Left cardiac atrium (tissue), 4 donors: ENCODE data around the gene RABGEF1. TPM values are rescaled to one million over a fixed set of nuclear protein-coding genes. Genes with fewer than 3 reads are reported as not detected.
"Not testable (repeated sequence)": the region's sequence is repeated elsewhere in the genome, so short reads cannot be mapped to it uniquely, and the experiment has no call there.

ENCODE experiments used
- ATAC-seq, 2 donors: fragments of 200-7000 bp; cut with Tn5 transposase; one replicate each; pipeline ENCODE4 v1.9.1; 2020; ENCODE audit warnings: mild to moderate bottlenecking in 2 of 2, moderate library complexity in 2 of 2
- DNase-seq: peaks from one replicate; pipeline ENCODE4 v3.0.0-alpha.2; 2020
- intact Hi-C, 2 donors: fragments of 100-400 bp; cut with DNase I; formaldehyde crosslinking; loops; one replicate each; pipeline versions ENCODE4 v1.14.1 to v1.15.1; 2022 to 2023
- total RNA-seq, 2 donors: library from RNA; stranded (reverse); fragmentation: NEBNext Ultra II Directional; extraction: Animal tissue kit (Norgen Biotek cat#: 25700); gene quantifications; one replicate each; pipeline ENCODE4 v1.2.1, GENCODE V29; 2021
- donor health status: DM: no; HTN: yes; CAD: no.
- donor health status: DM: no; HTN: yes; CAD: no; lungs with severe emphysema.
- donor health status: DM: yes; HTN: yes; CAD: no.
- donor health status: Dilated cardiomyopathy.

RABGEF1 gene
- total RNA-seq, 2 donors from 2014 or later, result 16.0 to 20.8 TPM

GRCh38 chr7:66731986-66732385, 8.5 kb upstream of the RABGEF1 start:
- DNase-seq (no peak), ATAC-seq (peak; percentile 8 to 23)
- intact Hi-C loops, result no loop called here

GRCh38 chr7:66732439-66732838, 8.1 kb upstream of the RABGEF1 start:
- ATAC-seq (no peak), DNase-seq (no peak)
- intact Hi-C loops, result no loop called here

GRCh38 chr7:66734006-66734405, 6.5 kb upstream of the RABGEF1 start:
- no peak for ATAC-seq
- DNase-seq, result no peak
- intact Hi-C loops, result no loop called here

GRCh38 chr7:66735154-66735553, 5.4 kb upstream of the RABGEF1 start:
- intact Hi-C loops, result no loop called here
- ATAC-seq (no peak), DNase-seq (no peak)

- DNase-seq (no peak), ATAC-seq (no peak)
- intact Hi-C loops, result no loop called here
These were observed 4.7 kb upstream of the RABGEF1 start for GRCh38 chr7:66735850-66736249.

- DNase-seq (no peak), ATAC-seq (no peak)
- intact Hi-C loops, result no loop called here
These were observed 3.6 kb upstream of the RABGEF1 start for GRCh38 chr7:66736892-66737291.

GRCh38 chr7:66737667-66738066, 2.9 kb upstream of the RABGEF1 start:
- DNase-seq (no peak), ATAC-seq (no peak)
- intact Hi-C loops, result no loop called here

- no peak for DNase-seq
- no peak for ATAC-seq
- intact Hi-C loops, result no loop called here
These were observed 1.1 kb upstream of the RABGEF1 start for GRCh38 chr7:66739477-66739876.

GRCh38 chr7:66739953-66740301, 606 bp upstream of the RABGEF1 start:
- DNase-seq (no peak), ATAC-seq (no peak)
- intact Hi-C loops, result no loop called here

- peak; percentile 59 for DNase-seq
These were observed 612 bp downstream of the RABGEF1 start for GRCh38 chr7:66740980-66741709.

GRCh38 chr7:66741710-66742049, 1.1 kb downstream of the RABGEF1 start:
- intact Hi-C loops, result no loop called here
- no peak for DNase-seq
- no peak for ATAC-seq

More at GRCh38 chr7:66740980-66741709, 612 bp downstream of the RABGEF1 start:
- ATAC-seq, result peak; percentile 65 to 74
- intact Hi-C loops, result not testable (repeated sequence)

- ATAC-seq, DNase-seq, intact Hi-C loops: not testable (repeated sequence)
These were observed 1.8 kb downstream of the RABGEF1 start for GRCh38 chr7:66742298-66742697.

- intact Hi-C loops, result no loop called here
- ATAC-seq (no peak), DNase-seq (no peak)
These were observed 3.4 kb downstream of the RABGEF1 start for GRCh38 chr7:66743920-66744319.

- ATAC-seq (no peak), DNase-seq (no peak)
- intact Hi-C loops, result no loop called here
These were observed 6.9 kb downstream of the RABGEF1 start for GRCh38 chr7:66747385-66747784.

- DNase-seq, result no peak
- intact Hi-C loops, result no loop called here
- ATAC-seq, result no peak
These were observed 7.5 kb downstream of the RABGEF1 start for GRCh38 chr7:66747881-66748511.

- ATAC-seq (peak; percentile 82 to 91), DNase-seq (peak; percentile 70)
- intact Hi-C loops, result no loop called here
These were observed 8.3 kb downstream of the RABGEF1 start for GRCh38 chr7:66748791-66749190.

- ATAC-seq, result no peak
- intact Hi-C loops, result no loop called here
- no peak for DNase-seq
These were observed 11.4 kb downstream of the RABGEF1 start for GRCh38 chr7:66751945-66752344.

- intact Hi-C loops, result no loop called here
- DNase-seq, result no peak
- ATAC-seq, result no peak
These were observed 14.0 kb downstream of the RABGEF1 start for GRCh38 chr7:66754541-66754940.

GRCh38 chr7:66755059-66755458, 14.5 kb downstream of the RABGEF1 start:
- intact Hi-C loops, ATAC-seq, DNase-seq: not testable (repeated sequence)

- DNase-seq, intact Hi-C loops, ATAC-seq: not testable (repeated sequence)
These were observed 15.7 kb downstream of the RABGEF1 start for GRCh38 chr7:66756227-66756626.

GRCh38 chr7:66756889-66757288, 16.4 kb downstream of the RABGEF1 start:
- DNase-seq (no peak), ATAC-seq (no peak)
- intact Hi-C loops, result no loop called here
